OCI-M2 (cell line): ENCODE data around the gene ATXN7L1.
"Not testable (repeated sequence)": the region's sequence is repeated elsewhere in the genome, so short reads cannot be mapped to it uniquely, and the experiment has no call there.

Source experiments
- DNase-seq: peaks from one replicate; lab custom pipeline; 2025; ENCODE audit not compliant: unreplicated experiment; lab: John Stamatoyannopoulos, UW

ATXN7L1 gene

GRCh38 chr7:105805447-105806019 is 70.9 kb downstream of the ATXN7L1 start:
- no peak for DNase-seq

GRCh38 chr7:105803429-105803736 is 73.0 kb downstream of the ATXN7L1 start:
- no peak for DNase-seq

- DNase-seq: no peak
Observed at GRCh38 chr7:105802604-105803428, 73.6 kb downstream of the ATXN7L1 start.

GRCh38 chr7:105800849-105801534 is 75.4 kb downstream of the ATXN7L1 start:
- no peak for DNase-seq

GRCh38 chr7:105800442-105800841 is 76.0 kb downstream of the ATXN7L1 start:
- DNase-seq: no peak

- DNase-seq: no peak
Observed at GRCh38 chr7:105799677-105800076, 76.7 kb downstream of the ATXN7L1 start.

- no peak for DNase-seq
Observed at GRCh38 chr7:105799006-105799405, 77.4 kb downstream of the ATXN7L1 start.

- no peak for DNase-seq
Observed at GRCh38 chr7:105797652-105798051, 78.7 kb downstream of the ATXN7L1 start.

- no peak for DNase-seq
Observed at GRCh38 chr7:105796365-105796764, 80.0 kb downstream of the ATXN7L1 start.

GRCh38 chr7:105794741-105795729 is 81.4 kb downstream of the ATXN7L1 start:
- no peak for DNase-seq

- no peak for DNase-seq
Observed at GRCh38 chr7:105792488-105793370, 83.7 kb downstream of the ATXN7L1 start.

GRCh38 chr7:105791926-105792325 is 84.5 kb downstream of the ATXN7L1 start:
- DNase-seq: no peak

GRCh38 chr7:105790996-105791395 is 85.4 kb downstream of the ATXN7L1 start:
- DNase-seq: no peak

GRCh38 chr7:105790452-105790851 is 85.9 kb downstream of the ATXN7L1 start:
- not testable (repeated sequence) for DNase-seq

GRCh38 chr7:105788816-105789349 is 87.5 kb downstream of the ATXN7L1 start:
- no peak for DNase-seq

GRCh38 chr7:105788356-105788755 is 88.0 kb downstream of the ATXN7L1 start:
- DNase-seq: no peak

GRCh38 chr7:105787793-105788192 is 88.6 kb downstream of the ATXN7L1 start:
- DNase-seq: no peak

GRCh38 chr7:105786520-105787470 is 89.6 kb downstream of the ATXN7L1 start:
- no peak for DNase-seq
